Hippocampal formation (tissue), 2 donors: ENCODE measurements around the gene TMEM145.

Experiments used
- DNase-seq, 2 donors: peaks; one replicate each; lab custom pipeline; 2025; lab: John Stamatoyannopoulos, UW

The TMEM145 gene

GRCh38 chr19:42277821-42278451 lies 35.2 kb upstream of the TMEM145 start:
- DNase-seq: no peak

GRCh38 chr19:42278452-42279154 lies 34.5 kb upstream of the TMEM145 start:
- DNase-seq: no peak

GRCh38 chr19:42279155-42279901 lies 33.8 kb upstream of the TMEM145 start:
- peak in 1 of 2 donors; percentile 47 for DNase-seq

- peak; percentile 94 for DNase-seq
These were observed 33.0 kb upstream of the TMEM145 start for GRCh38 chr19:42279902-42280814.

GRCh38 chr19:42280815-42281145 lies 32.3 kb upstream of the TMEM145 start:
- peak in 1 of 2 donors; percentile 69 for DNase-seq

GRCh38 chr19:42281146-42281826 lies 31.8 kb upstream of the TMEM145 start:
- DNase-seq: peak; percentile 67 to 78

- DNase-seq: peak in 1 of 2 donors; percentile 52
These were observed 31.0 kb upstream of the TMEM145 start for GRCh38 chr19:42281827-42282762.

- DNase-seq: no peak
These were observed 30.3 kb upstream of the TMEM145 start for GRCh38 chr19:42282819-42283187.

- DNase-seq: peak; percentile 89 to 97
These were observed 29.7 kb upstream of the TMEM145 start for GRCh38 chr19:42283188-42284065.

GRCh38 chr19:42284066-42284501 lies 29.0 kb upstream of the TMEM145 start:
- peak; percentile 71 to 82 for DNase-seq

GRCh38 chr19:42284591-42285341 lies 28.3 kb upstream of the TMEM145 start:
- DNase-seq: no peak

GRCh38 chr19:42285541-42285941 lies 27.6 kb upstream of the TMEM145 start:
- DNase-seq: no peak

- no peak for DNase-seq
These were observed 27.1 kb upstream of the TMEM145 start for GRCh38 chr19:42285988-42286348.

GRCh38 chr19:42286349-42287016 lies 26.6 kb upstream of the TMEM145 start:
- DNase-seq: no peak

GRCh38 chr19:42287017-42287826 lies 25.9 kb upstream of the TMEM145 start:
- no peak for DNase-seq

GRCh38 chr19:42287827-42288107 lies 25.3 kb upstream of the TMEM145 start:
- DNase-seq: no peak

GRCh38 chr19:42288387-42288786 lies 24.7 kb upstream of the TMEM145 start:
- no peak for DNase-seq
